WTC11 (cell line): ENCODE results near the gene GPC6. TPM values are rescaled to one million over a fixed set of nuclear protein-coding genes. Genes with fewer than 3 reads are reported as not detected.

Experiments
- ATAC-seq: fragments of 200-7000 bp; cut with Tn5 transposase; 2 replicates; pipeline ENCODE4 v1.10.0; 2021; ENCODE audit warnings: mild to moderate bottlenecking, moderate library complexity
- CTCF ChIA-PET: fragments of 300-600 bp; sonication (Branson Sonifier 250); formaldehyde crosslinking; loops from one replicate; lab custom pipeline; 2021; ENCODE audit warnings: antibody characterized with exemption; lab: Charles Lee
- POLR2A ChIA-PET: fragments of 350-600 bp; sonication (Branson Sonifier 250); formaldehyde crosslinking; loops from one replicate; lab custom pipeline; 2021; ENCODE audit warnings: antibody characterized with exemption; lab: Charles Lee
- DNase-seq: peaks from one replicate; pipeline ENCODE4 v3.0.0; 2021; ENCODE audit warnings: low spot score
- H3K27ac Mint-ChIP-seq: 2 replicates; pipeline ENCODE4 v1.8.0; 2021; ENCODE audit warnings: mixed read lengths
- H3K27me3 Mint-ChIP-seq: 2 replicates; pipeline ENCODE4 v1.8.0; 2021; ENCODE audit warnings: low read depth, mild to moderate bottlenecking, moderate library complexity, mixed read lengths
- H3K36me3 Mint-ChIP-seq: 2 replicates; pipeline ENCODE4 v1.8.0; 2021; ENCODE audit warnings: mixed read lengths
- H3K4me1 Mint-ChIP-seq: 2 replicates; pipeline ENCODE4 v1.8.0; 2022; ENCODE audit warnings: mixed read lengths
- H3K4me3 Mint-ChIP-seq: 2 replicates; pipeline ENCODE4 v1.8.0; 2021; ENCODE audit warnings: mild to moderate bottlenecking, moderate library complexity, mixed read lengths
- H3K9me3 Mint-ChIP-seq: 2 replicates; pipeline ENCODE4 v1.8.0; 2021; ENCODE audit warnings: mixed read lengths
- ATF2 ChIP-seq: sonication (generic); formaldehyde crosslinking; IDR thresholded peaks from 2 replicates; pipeline ENCODE4 v1.8.1; 2022; ENCODE audit warnings: low read depth, missing genetic modification reagents, borderline replicate concordance
- ATF6 ChIP-seq: sonication (generic); formaldehyde crosslinking; IDR thresholded peaks from 2 replicates; pipeline ENCODE4 v1.8.1; 2023; ENCODE audit warnings: mild to moderate bottlenecking, missing genetic modification reagents
- CBFB ChIP-seq: sonication (generic); formaldehyde crosslinking; IDR thresholded peaks from 2 replicates; pipeline ENCODE4 v1.8.1; 2022; ENCODE audit warnings: mild to moderate bottlenecking, low read depth, missing genetic modification reagents
- CDX4 ChIP-seq: fragments of 250-450 bp; sonication (Bioruptor Pico); IDR thresholded peaks from 2 replicates; pipeline ENCODE4 v1.9.0; 2021; ENCODE audit warnings: moderate library complexity, mild to moderate bottlenecking, inconsistent platforms, borderline replicate concordance
- CREB1 ChIP-seq: sonication (generic); formaldehyde crosslinking; IDR thresholded peaks from 2 replicates; pipeline ENCODE4 v1.8.0; 2023; ENCODE audit warnings: mild to moderate bottlenecking, missing genetic modification reagents
- E2F5 ChIP-seq: sonication (generic); formaldehyde crosslinking; IDR thresholded peaks from 2 replicates; pipeline ENCODE4 v1.8.1; 2022; ENCODE audit warnings: mild to moderate bottlenecking, moderate library complexity, missing genetic modification reagents
- FOXP4 ChIP-seq: sonication (generic); formaldehyde crosslinking; IDR thresholded peaks from 2 replicates; pipeline ENCODE4 v1.8.0; 2022; ENCODE audit warnings: mild to moderate bottlenecking, missing genetic modification reagents
- IRF1 ChIP-seq: sonication (generic); formaldehyde crosslinking; IDR thresholded peaks from 2 replicates; pipeline ENCODE4 v1.8.0; 2023; ENCODE audit warnings: missing genetic modification reagents
- IRF2 ChIP-seq: sonication (generic); formaldehyde crosslinking; IDR thresholded peaks from 2 replicates; pipeline ENCODE4 v1.8.0; 2022; ENCODE audit warnings: low read depth, missing genetic modification reagents, borderline replicate concordance
- NR1H2 ChIP-seq: sonication (generic); formaldehyde crosslinking; IDR thresholded peaks from 2 replicates; pipeline ENCODE4 v1.9.0; 2021; ENCODE audit warnings: mild to moderate bottlenecking, moderate library complexity, missing genetic modification reagents
- NR2C2 ChIP-seq: sonication (generic); formaldehyde crosslinking; IDR thresholded peaks from 2 replicates; pipeline ENCODE4 v1.8.0; 2022; ENCODE audit warnings: mild to moderate bottlenecking, missing genetic modification reagents
- PRDM15 ChIP-seq: sonication (generic); formaldehyde crosslinking; IDR thresholded peaks from 2 replicates; pipeline ENCODE4 v1.8.0; 2022; ENCODE audit warnings: missing genetic modification reagents
- RORB ChIP-seq: fragments of 250-450 bp; sonication (Bioruptor Pico); IDR thresholded peaks from 2 replicates; pipeline ENCODE4 v1.9.0; 2021; ENCODE audit warnings: mild to moderate bottlenecking
- SMAD3 ChIP-seq: sonication (generic); formaldehyde crosslinking; IDR thresholded peaks from 2 replicates; pipeline ENCODE4 v1.8.0; 2022; ENCODE audit warnings: missing genetic modification reagents, mild to moderate bottlenecking, borderline replicate concordance
- SP1 ChIP-seq: sonication (generic); formaldehyde crosslinking; conservative IDR thresholded peaks from 2 replicates; pipeline ENCODE4 v1.8.1; 2022; ENCODE audit warnings: missing genetic modification reagents
- ZBTB21 ChIP-seq: sonication (generic); formaldehyde crosslinking; IDR thresholded peaks from 2 replicates; pipeline ENCODE4 v1.8.1; 2023; ENCODE audit warnings: mild to moderate bottlenecking, missing genetic modification reagents, borderline replicate concordance
- ZNF121 ChIP-seq: sonication (generic); formaldehyde crosslinking; IDR thresholded peaks from 2 replicates; pipeline ENCODE4 v1.8.0; 2023; ENCODE audit warnings: missing genetic modification reagents
- ZNF138 ChIP-seq: sonication (generic); formaldehyde crosslinking; conservative IDR thresholded peaks from 2 replicates; pipeline ENCODE4 v1.8.1; 2022; ENCODE audit warnings: mild to moderate bottlenecking, moderate library complexity, missing genetic modification reagents
- ZNF425 ChIP-seq: fragments of 250-450 bp; sonication (Bioruptor Pico); conservative IDR thresholded peaks from 2 replicates; pipeline ENCODE4 v1.9.0; 2021; ENCODE audit warnings: mild to moderate bottlenecking
- total RNA-seq: library from RNA; stranded (reverse); gene quantifications from 3 replicates; pipeline ENCODE4 v1.2.3, GENCODE V29; 2021

GPC6 gene
- total RNA-seq, 1 experiment from 2014 or later = 19.5 TPM

- no peaks in the 10 kb centered on the region for H3K9me3 Mint-ChIP-seq
- peaks cover 6% of the 10 kb centered on the region for H3K4me1 Mint-ChIP-seq
- TF ChIP-seq ATF6 (CRISPR knock-in tag) (no peak), ZNF138 (no peak), NR2C2 (CRISPR knock-in tag) (no peak), E2F5 (CRISPR knock-in tag) (no peak), ZNF425 (CRISPR knock-in tag) (no peak), PRDM15 (CRISPR knock-in tag) (no peak), IRF2 (CRISPR knock-in tag) (no peak)
- H3K27me3 Mint-ChIP-seq = no peaks in the 10 kb centered on the region
- H3K36me3 Mint-ChIP-seq = no peaks in the 10 kb centered on the region
- DNase-seq = no peak
- ChIA-PET CTCF (no interaction called here), POLR2A (no interaction called here)
- H3K27ac Mint-ChIP-seq = no peak overlapping the region
- H3K4me3 Mint-ChIP-seq = no peak overlapping the region
- no peak for ATAC-seq
Measured at GRCh38 chr13:93686399-93686798, 459.8 kb downstream of the GPC6 start.

- no peak overlapping the region for H3K27ac Mint-ChIP-seq
- no peaks in the 10 kb centered on the region for H3K9me3 Mint-ChIP-seq
- H3K4me3 Mint-ChIP-seq = no peak overlapping the region
- CTCF ChIA-PET = no interaction called here
- H3K36me3 Mint-ChIP-seq = no peaks in the 10 kb centered on the region
- DNase-seq (no peak), ATAC-seq (no peak)
- POLR2A ChIA-PET = no interaction called here
- peaks cover 6% of the 10 kb centered on the region for H3K4me1 Mint-ChIP-seq
- no peaks in the 10 kb centered on the region for H3K27me3 Mint-ChIP-seq
- no peak for TF ChIP-seq CREB1 (CRISPR knock-in tag)
- TF ChIP-seq RORB (CRISPR knock-in tag) = no peak
- no peak for TF ChIP-seq ATF2
- TF ChIP-seq ZNF425 (CRISPR knock-in tag) = no peak
- TF ChIP-seq IRF1 (CRISPR knock-in tag) = no peak
- no peak for TF ChIP-seq CDX4 (CRISPR knock-in tag)
- TF ChIP-seq SMAD3 (CRISPR knock-in tag) = no peak
- no peak for TF ChIP-seq NR1H2
- no peak for TF ChIP-seq SP1 (CRISPR knock-in tag)
- TF ChIP-seq FOXP4 (CRISPR knock-in tag) = no peak
- TF ChIP-seq ZNF121 (CRISPR knock-in tag) = no peak
- no peak for TF ChIP-seq ZBTB21 (CRISPR knock-in tag)
- no peak for TF ChIP-seq CBFB (CRISPR knock-in tag)
Measured at GRCh38 chr13:93687261-93687660, 460.7 kb downstream of the GPC6 start.
